ENCODE measurements around the gene FTCD. TPM values are rescaled to one million over a fixed set of nuclear protein-coding genes. Genes with fewer than 3 reads are reported as not detected.

Gene FTCD
- total and polyA plus RNA-seq, 9 of the 15 experiments (the other 6 are each of a cell fraction or from before 2014, with no cell fraction given) = 0.11 to 1.6 (median 0.67) TPM; not detected in 5

- TF ChIP-seq PKNOX1 (IDR thresholded peaks at IDR 0.05) = peak; percentile 97
- peak; percentile 64; the same call in 1 of the 2 replicates for TF ChIP-seq HDAC2 (IDR thresholded peaks at IDR 0.05)
- no peak for TF ChIP-seq CHAMP1 (IDR thresholded peaks at IDR 0.05)
- TF ChIP-seq ZNF253 (CRISPR knock-in tag; conservative IDR thresholded peaks at IDR 0.05) = no peak
- peak in 1 of 2 experiments; percentile 32; a peak in 1 of 4 replicates for TF ChIP-seq MLLT1 (IDR thresholded peaks at IDR 0.05)
- no peak for TF ChIP-seq MCM3 (IDR thresholded peaks at IDR 0.05)
- TF ChIP-seq LEF1 (IDR thresholded peaks at IDR 0.05) = no peak
- TF ChIP-seq ARID3B (CRISPR knock-in tag; IDR thresholded peaks at IDR 0.05; ENCODE audit: borderline replicate concordance) = no peak
- no peak for TF ChIP-seq ZNF740 (CRISPR knock-in tag; IDR thresholded peaks at IDR 0.05)
- TF ChIP-seq ZNF740 (tag; IDR thresholded peaks at IDR 0.05) = no peak
- 0 out of 2 replicates have a peak, but pooled peaks have one; percentile 84 for TF ChIP-seq ZBTB49 (CRISPR knock-in tag; IDR thresholded peaks at IDR 0.05; ENCODE audit: borderline replicate concordance)
- peak; percentile 36 for TF ChIP-seq POLR2B (IDR thresholded peaks at IDR 0.05; ENCODE audit: low read depth, partially characterized antibody)
- TF ChIP-seq CBX8 (IDR thresholded peaks at IDR 0.05; ENCODE audit: borderline replicate concordance, extremely low read depth, low read depth, low read length, poor library complexity, severe bottlenecking) = no peak
- no peak for TF ChIP-seq GTF2F1 (IDR thresholded peaks at IDR 0.05; ENCODE audit: low read depth, low read length)
- TF ChIP-seq ZNF140 (CRISPR knock-in tag; IDR thresholded peaks at IDR 0.05) = no peak
- TF ChIP-seq ZC3H11A (IDR thresholded peaks at IDR 0.05; ENCODE audit: low read depth, low read length) = no peak
- no peak for TF ChIP-seq SPI1 (IDR thresholded peaks at IDR 0.05; ENCODE audit: borderline replicate concordance, low read depth, low read length)
- no peak for TF ChIP-seq ZNF124 (CRISPR knock-in tag; IDR thresholded peaks at IDR 0.05)
These were observed 28.7 kb upstream of the FTCD start, which contains the start of gene SPATC1L (continued) for GRCh38 chr21:46183910-46184624.
